ENCODE results near the gene FETUB.
"Not testable (repeated sequence)": the region's sequence is repeated elsewhere in the genome, so short reads cannot be mapped to it uniquely, and the experiment has no call there.

FETUB gene

GRCh38 chr3:186679151-186679550 is 39.0 kb downstream of the FETUB start:
- no peak for DNase-seq (ENCODE audit: low spot score)

- DNase-seq (ENCODE audit: low spot score): no peak
Measured at GRCh38 chr3:186680869-186681268, 40.7 kb downstream of the FETUB start.

- DNase-seq (ENCODE audit: low spot score): no peak
Measured at GRCh38 chr3:186682812-186683211, 42.6 kb downstream of the FETUB start.

- no peak for DNase-seq (ENCODE audit: low spot score)
Measured at GRCh38 chr3:186683979-186684378, 43.8 kb downstream of the FETUB start.

- DNase-seq (ENCODE audit: low spot score): not testable (repeated sequence)
Measured at GRCh38 chr3:186686475-186686874, 46.3 kb downstream of the FETUB start.

- DNase-seq (ENCODE audit: low spot score): no peak
Measured at GRCh38 chr3:186687120-186687651, 47.0 kb downstream of the FETUB start.

GRCh38 chr3:186690304-186690703 is 50.1 kb downstream of the FETUB start:
- not testable (repeated sequence) for DNase-seq (ENCODE audit: low spot score)

- DNase-seq (ENCODE audit: low spot score): no peak
Measured at GRCh38 chr3:186691676-186692075, 51.5 kb downstream of the FETUB start.

- DNase-seq (ENCODE audit: low spot score): no peak
Measured at GRCh38 chr3:186693843-186694242, 53.6 kb downstream of the FETUB start.

- no peak for DNase-seq (ENCODE audit: low spot score)
Measured at GRCh38 chr3:186694288-186695032, 54.3 kb downstream of the FETUB start.

GRCh38 chr3:186696522-186696921 is 56.3 kb downstream of the FETUB start:
- no peak for DNase-seq (ENCODE audit: low spot score)

GRCh38 chr3:186697510-186697909 is 57.3 kb downstream of the FETUB start:
- no peak for DNase-seq (ENCODE audit: low spot score)

- DNase-seq (ENCODE audit: low spot score): no peak
Measured at GRCh38 chr3:186700267-186700666, 60.1 kb downstream of the FETUB start.

- not testable (repeated sequence) for DNase-seq (ENCODE audit: low spot score)
Measured at GRCh38 chr3:186702451-186702850, 62.3 kb downstream of the FETUB start.
